Cardiac muscle cell (in vitro differentiated cells and primary cell): ENCODE data around the gene HDAC7. TPM values are rescaled to one million over a fixed set of nuclear protein-coding genes. Genes with fewer than 3 reads are reported as not detected.

Experiments used
- DNase-seq, 2 donors: peaks; one replicate each; pipeline versions ENCODE4 v3.0.0 to v3.0.0-alpha.2; 2010 to 2017; ENCODE audit warnings: low read depth in 1 of 2, low spot score in 1 of 2
- H3K27ac ChIP-seq: fragments of 200-600 bp; sonication (generic); 2 replicates; pipeline ENCODE4 v1.5.1; 2016
- H3K27me3 ChIP-seq: fragments of 200-600 bp; sonication (generic); 2 replicates; pipeline ENCODE4 v1.6.0; 2016; ENCODE audit warnings: control low read depth
- H3K36me3 ChIP-seq: fragments of 200-600 bp; sonication (generic); 2 replicates; pipeline ENCODE4 v1.5.1; 2016; ENCODE audit warnings: control low read depth
- H3K4me1 ChIP-seq: fragments of 200-600 bp; sonication (generic); 2 replicates; pipeline ENCODE4 v1.8.1; 2017; ENCODE audit warnings: low read depth, mild to moderate bottlenecking, mixed run types
- H3K4me3 ChIP-seq: fragments of 200-600 bp; sonication (generic); 2 replicates; pipeline ENCODE4 v1.5.1; 2016; ENCODE audit warnings: mild to moderate bottlenecking
- H3K9me3 ChIP-seq: fragments of 200-600 bp; sonication (generic); 2 replicates; pipeline ENCODE4 v1.5.1; 2017; ENCODE audit warnings: low read depth, mild to moderate bottlenecking, control low read depth
- CTCF ChIP-seq: IDR thresholded peaks from 2 replicates; pipeline ENCODE4 v1.5.1; 2012; ENCODE audit warnings: low read depth, mild to moderate bottlenecking, low read length
- polyA plus RNA-seq: library from polyadenylated mRNA; unstranded; fragments of >200 nt; fragmentation: Nextera tagmentation; extraction: Ambion mirVana; gene quantifications from 2 replicates; pipeline ENCODE4 v1.2.1, GENCODE V29; 2016
- total RNA-seq: library from RNA; depleted of rRNA; stranded (reverse); fragments of >200 nt; gene quantifications from 2 replicates; pipeline ENCODE4 v1.2.3, GENCODE V29; 2016

HDAC7 gene
- total and polyA plus RNA-seq, 2 experiments from 2014 or later, result 43.7 to 93.0 TPM

- no peak overlapping the region for H3K4me3 ChIP-seq
- no peak overlapping the region for H3K27ac ChIP-seq
- no peak for DNase-seq
- H3K27me3 ChIP-seq, result no peaks in the 10 kb centered on the region
- H3K9me3 ChIP-seq, result no peaks in the 10 kb centered on the region
- H3K4me1 ChIP-seq, result no peaks in the 10 kb centered on the region
- peaks cover 56% of the 10 kb centered on the region for H3K36me3 ChIP-seq
- no peak for TF ChIP-seq CTCF
Measured at GRCh38 chr12:47789141-47789540, 30.6 kb downstream of the HDAC7 start.

- H3K4me1 ChIP-seq, result no peaks in the 10 kb centered on the region
- no peak overlapping the region for H3K27ac ChIP-seq
- H3K4me3 ChIP-seq, result no peak overlapping the region
- DNase-seq, result no peak
- peaks cover 50% of the 10 kb centered on the region for H3K36me3 ChIP-seq
- TF ChIP-seq CTCF, result no peak
- H3K27me3 ChIP-seq, result no peaks in the 10 kb centered on the region
- no peaks in the 10 kb centered on the region for H3K9me3 ChIP-seq
Measured at GRCh38 chr12:47787596-47788319, 31.9 kb downstream of the HDAC7 start.

GRCh38 chr12:47786662-47787280 lies 32.9 kb downstream of the HDAC7 start:
- no peaks in the 10 kb centered on the region for H3K4me1 ChIP-seq
- DNase-seq, result no peak
- H3K27ac ChIP-seq, result no peak overlapping the region
- peaks cover 50% of the 10 kb centered on the region for H3K36me3 ChIP-seq
- no peaks in the 10 kb centered on the region for H3K9me3 ChIP-seq
- no peaks in the 10 kb centered on the region for H3K27me3 ChIP-seq
- no peak overlapping the region for H3K4me3 ChIP-seq
- no peak for TF ChIP-seq CTCF

GRCh38 chr12:47785887-47786661 lies 33.6 kb downstream of the HDAC7 start:
- Histone ChIP-seq H3K27me3 (no peaks in the 10 kb centered on the region), H3K27ac (no peak overlapping the region), H3K36me3 (peaks cover 50% of the 10 kb centered on the region), H3K9me3 (no peaks in the 10 kb centered on the region), H3K4me1 (no peaks in the 10 kb centered on the region), H3K4me3 (no peak overlapping the region)
- TF ChIP-seq CTCF, result no peak
- DNase-seq, result no peak

GRCh38 chr12:47785036-47785886 lies 34.4 kb downstream of the HDAC7 start:
- TF ChIP-seq CTCF, result no peak

More at GRCh38 chr12:47785036-47785886, 34.4 kb downstream of the HDAC7 start:
- no peak for DNase-seq
- Histone ChIP-seq H3K4me3 (no peak overlapping the region), H3K27ac (no peak overlapping the region), H3K9me3 (no peaks in the 10 kb centered on the region), H3K36me3 (peaks cover 50% of the 10 kb centered on the region), H3K27me3 (no peaks in the 10 kb centered on the region), H3K4me1 (no peaks in the 10 kb centered on the region)
